ENCODE data around the gene IFNA7.

DNA sequence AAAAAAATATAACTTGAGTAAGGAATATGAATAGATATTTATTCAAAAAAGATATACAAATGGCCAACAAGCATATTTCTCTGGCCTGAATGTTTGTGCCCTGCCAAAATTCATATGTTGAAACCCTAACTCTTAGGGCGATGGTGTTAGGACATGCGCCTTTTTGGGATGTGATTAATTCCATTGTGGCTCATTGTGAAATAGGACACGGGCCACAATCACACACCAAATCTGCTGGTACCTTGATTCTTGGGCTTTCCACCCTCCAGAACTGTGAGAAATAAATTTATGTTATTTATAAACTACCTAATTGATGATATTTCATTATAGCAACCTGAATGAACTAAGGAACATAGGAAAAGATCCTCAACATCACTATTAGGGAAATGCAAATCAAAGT lies 29.8 kb downstream of the IFNA7 start:
- TF ChIP-seq CSDC2 (CRISPR knock-in tag; IDR thresholded peaks at IDR 0.05) (no peak), ZC3H10 (CRISPR knock-in tag; IDR thresholded peaks at IDR 0.05) (no peak), ZFP3 (CRISPR knock-in tag; IDR thresholded peaks at IDR 0.05) (no peak), ESRRG (CRISPR knock-in tag; IDR thresholded peaks at IDR 0.05) (no peak), OSR1 (CRISPR knock-in tag; IDR thresholded peaks at IDR 0.05) (no peak), TCF4 (CRISPR knock-in tag; IDR thresholded peaks at IDR 0.05; ENCODE audit: borderline replicate concordance) (no peak), CSRNP3 (CRISPR knock-in tag; IDR thresholded peaks at IDR 0.05) (no peak)
- TF ChIP-seq, protein P1, sequence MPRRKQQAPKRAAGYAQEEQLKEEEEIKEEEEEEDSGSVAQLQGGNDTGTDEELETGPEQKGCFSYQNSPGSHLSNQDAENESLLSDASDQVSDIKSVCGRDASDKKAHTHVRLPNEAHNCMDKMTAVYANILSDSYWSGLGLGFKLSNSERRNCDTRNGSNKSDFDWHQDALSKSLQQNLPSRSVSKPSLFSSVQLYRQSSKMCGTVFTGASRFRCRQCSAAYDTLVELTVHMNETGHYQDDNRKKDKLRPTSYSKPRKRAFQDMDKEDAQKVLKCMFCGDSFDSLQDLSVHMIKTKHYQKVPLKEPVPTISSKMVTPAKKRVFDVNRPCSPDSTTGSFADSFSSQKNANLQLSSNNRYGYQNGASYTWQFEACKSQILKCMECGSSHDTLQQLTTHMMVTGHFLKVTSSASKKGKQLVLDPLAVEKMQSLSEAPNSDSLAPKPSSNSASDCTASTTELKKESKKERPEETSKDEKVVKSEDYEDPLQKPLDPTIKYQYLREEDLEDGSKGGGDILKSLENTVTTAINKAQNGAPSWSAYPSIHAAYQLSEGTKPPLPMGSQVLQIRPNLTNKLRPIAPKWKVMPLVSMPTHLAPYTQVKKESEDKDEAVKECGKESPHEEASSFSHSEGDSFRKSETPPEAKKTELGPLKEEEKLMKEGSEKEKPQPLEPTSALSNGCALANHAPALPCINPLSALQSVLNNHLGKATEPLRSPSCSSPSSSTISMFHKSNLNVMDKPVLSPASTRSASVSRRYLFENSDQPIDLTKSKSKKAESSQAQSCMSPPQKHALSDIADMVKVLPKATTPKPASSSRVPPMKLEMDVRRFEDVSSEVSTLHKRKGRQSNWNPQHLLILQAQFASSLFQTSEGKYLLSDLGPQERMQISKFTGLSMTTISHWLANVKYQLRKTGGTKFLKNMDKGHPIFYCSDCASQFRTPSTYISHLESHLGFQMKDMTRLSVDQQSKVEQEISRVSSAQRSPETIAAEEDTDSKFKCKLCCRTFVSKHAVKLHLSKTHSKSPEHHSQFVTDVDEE (CRISPR knock-in tag; IDR thresholded peaks at IDR 0.05), result no peak
- TF ChIP-seq, protein P2, sequence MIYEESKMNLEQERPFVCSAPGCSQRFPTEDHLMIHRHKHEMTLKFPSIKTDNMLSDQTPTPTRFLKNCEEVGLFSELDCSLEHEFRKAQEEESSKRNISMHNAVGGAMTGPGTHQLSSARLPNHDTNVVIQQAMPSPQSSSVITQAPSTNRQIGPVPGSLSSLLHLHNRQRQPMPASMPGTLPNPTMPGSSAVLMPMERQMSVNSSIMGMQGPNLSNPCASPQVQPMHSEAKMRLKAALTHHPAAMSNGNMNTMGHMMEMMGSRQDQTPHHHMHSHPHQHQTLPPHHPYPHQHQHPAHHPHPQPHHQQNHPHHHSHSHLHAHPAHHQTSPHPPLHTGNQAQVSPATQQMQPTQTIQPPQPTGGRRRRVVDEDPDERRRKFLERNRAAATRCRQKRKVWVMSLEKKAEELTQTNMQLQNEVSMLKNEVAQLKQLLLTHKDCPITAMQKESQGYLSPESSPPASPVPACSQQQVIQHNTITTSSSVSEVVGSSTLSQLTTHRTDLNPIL (CRISPR knock-in tag; IDR thresholded peaks at IDR 0.05; ENCODE audit: low read depth), result no peak

Data from SK-N-SH treated with all-trans-retinoic acid at 6 μM for 48 hours (cell line).